Measurements from ENCODE around the gene ARHGAP33.

DNA sequence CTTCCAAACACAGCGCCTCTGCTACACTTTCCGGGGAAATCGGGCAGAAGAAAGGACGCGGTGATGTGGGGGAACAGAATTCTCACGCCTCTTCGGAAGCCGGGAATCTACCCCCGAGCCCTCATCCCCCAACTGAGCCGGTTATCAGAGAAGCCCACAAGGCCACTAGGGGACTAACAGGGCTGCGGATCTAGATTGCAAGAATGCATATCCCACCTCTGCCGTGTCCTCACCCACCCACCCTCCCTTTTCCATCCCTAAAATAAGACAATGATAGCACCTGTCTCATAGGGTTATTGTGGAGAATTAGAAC lies 34.2 kb upstream of the ARHGAP33 start:
- TF ChIP-seq CTCF (conservative IDR thresholded peaks at IDR 0.05; ENCODE audit: low read depth, low read length) (no peak), EZH2 (IDR thresholded peaks at IDR 0.05; ENCODE audit: borderline replicate concordance, low read depth, low read length, poor library complexity, severe bottlenecking) (no peak)

Data from A673 (cell line).